RWPE1 (cell line): ENCODE data around the gene ACVR1.

Source experiments
- CTCF ChIA-PET: fragments of 350-600 bp; sonication (Branson Sonifier 250); formaldehyde crosslinking; extraction: SDS; loops from one replicate; lab custom pipeline; 2021; lab: Yijun Ruan, JAX
- POLR2A ChIA-PET: fragments of 400-600 bp; formaldehyde crosslinking; extraction: SDS; loops from one replicate; lab custom pipeline; 2020; ENCODE audit warnings: antibody characterized with exemption; ENCODE audit not compliant: low non-redundant PET; lab: Yijun Ruan, JAX
- DNase-seq: peaks from one replicate; pipeline ENCODE4 v3.0.0; 2012; ENCODE audit warnings: low spot score
- H3K27ac ChIP-seq: fragments of 450-650 bp; 2 replicates; pipeline ENCODE4 v1.5.1; 2017
- CTCF ChIP-seq: fragments of 450-650 bp; conservative IDR thresholded peaks from 2 replicates; pipeline ENCODE4 v1.5.1; 2017; ENCODE audit warnings: low read depth, mild to moderate bottlenecking

The ACVR1 gene

GRCh38 chr2:157786663-157787363 lies 89.3 kb downstream of the ACVR1 start:
- no peak overlapping the region; the same call in 1 of the 2 replicates for H3K27ac ChIP-seq
- ChIA-PET POLR2A (no interaction called here), CTCF (interaction anchor here (0.5 to 0.7 kb wide), 2 partner anchors 9 to 89 kb away, joined by 3 to 4 read pairs; partner anchors contain the start of gene ACVR1)
- no peak for TF ChIP-seq CTCF
- no peak for DNase-seq

DNA sequence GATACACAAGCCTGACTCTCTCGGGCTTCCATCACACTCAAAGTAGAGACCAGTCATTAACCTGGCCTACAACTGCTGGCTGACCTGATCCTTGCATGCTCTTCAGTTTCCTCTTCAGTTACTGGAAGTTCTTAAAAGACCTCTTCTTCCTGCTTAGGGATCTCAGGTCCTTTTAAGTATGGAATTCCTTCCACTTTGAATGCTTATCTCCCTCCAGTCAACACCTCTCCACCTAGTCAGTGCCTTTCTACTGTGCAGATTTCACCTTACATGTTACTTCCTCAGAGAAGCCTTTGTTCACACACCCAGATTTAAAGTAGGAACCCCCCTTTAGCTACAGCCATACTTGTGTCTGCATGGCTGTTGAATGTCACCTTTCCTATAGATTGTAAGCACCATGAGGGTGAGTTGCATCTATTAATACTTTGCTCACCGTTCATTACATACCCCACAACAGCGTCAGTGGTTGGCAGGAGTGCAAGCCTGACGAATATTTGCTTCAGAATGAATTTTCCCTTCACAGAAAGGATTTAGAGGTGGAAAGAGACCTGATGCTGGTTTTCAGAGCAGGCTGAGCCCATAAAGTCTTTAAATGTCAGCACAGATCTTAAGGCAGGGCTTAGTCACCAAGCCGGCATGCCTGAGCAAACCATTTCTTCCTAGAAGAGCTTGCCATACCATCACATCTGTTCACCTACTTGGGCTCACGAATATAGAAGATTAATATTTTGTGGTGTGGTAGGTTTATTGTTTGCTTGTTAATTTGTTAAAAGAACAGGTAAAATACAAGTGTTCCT lies 90.1 kb downstream of the ACVR1 start:
- peak; percentile 50 for DNase-seq
- POLR2A ChIA-PET = no interaction called here
- CTCF ChIA-PET = interaction anchor here (0.5 to 0.7 kb wide), 2 partner anchors 9 to 90 kb away, joined by 3 to 4 read pairs; partner anchors contain the start of gene ACVR1
- no peak overlapping the region; the same call in 1 of the 2 replicates for H3K27ac ChIP-seq
- no peak for TF ChIP-seq CTCF

GRCh38 chr2:157785200-157785599 lies 90.9 kb downstream of the ACVR1 start:
- H3K27ac ChIP-seq = no peak overlapping the region
- peak; percentile 6 for DNase-seq
- CTCF ChIA-PET = no interaction called here
- TF ChIP-seq CTCF = no peak
- POLR2A ChIA-PET = no interaction called here

GRCh38 chr2:157784823-157785175 lies 91.3 kb downstream of the ACVR1 start:
- peak overlapping the region; percentile 92 for H3K27ac ChIP-seq
- CTCF ChIA-PET = no interaction called here
- TF ChIP-seq CTCF = no peak
- POLR2A ChIA-PET = no interaction called here
- peak; percentile 2 for DNase-seq

DNA sequence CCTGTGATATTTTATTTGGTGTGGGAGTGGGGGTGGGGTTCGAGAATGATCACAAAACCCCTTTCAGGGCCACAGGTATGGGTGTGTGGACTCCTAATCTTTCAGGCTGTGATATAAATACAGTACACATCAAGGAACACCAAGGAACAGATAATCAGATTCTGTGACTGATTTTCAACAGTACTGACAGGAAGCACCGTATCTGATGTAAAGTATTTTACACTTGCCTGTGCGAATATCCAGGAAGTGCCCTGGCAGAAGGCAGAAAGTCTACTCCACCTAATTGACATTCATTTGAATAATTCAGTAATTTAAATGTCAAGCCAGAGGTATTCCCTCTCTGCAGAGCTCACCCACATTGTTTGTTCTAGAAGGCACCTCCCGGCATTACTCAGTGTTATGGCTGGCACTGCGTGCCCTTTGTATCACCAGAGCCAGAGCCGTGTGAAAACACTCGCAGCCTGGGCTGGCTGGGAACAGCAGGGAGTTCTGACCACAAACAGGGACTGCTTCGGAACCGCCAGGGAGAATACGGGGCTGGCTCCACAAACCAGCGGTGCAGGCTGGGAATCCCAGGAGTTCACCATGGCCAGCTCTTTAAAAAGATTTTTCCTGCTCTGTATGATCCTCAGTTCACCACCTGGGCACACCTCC lies 91.8 kb downstream of the ACVR1 start:
- no peak for TF ChIP-seq CTCF
- ChIA-PET POLR2A (no interaction called here), CTCF (interaction anchor here (0.6 kb wide), 1 partner anchor 970 kb away, joined by 4 read pairs; no protein-coding TSS in a partner anchor)
- peak overlapping the region; percentile 92 for H3K27ac ChIP-seq
- DNase-seq = peak; percentile 65

- POLR2A ChIA-PET = no interaction called here
- no peak for TF ChIP-seq CTCF
Observed at GRCh38 chr2:157783245-157783644, 92.9 kb downstream of the ACVR1 start.

More at GRCh38 chr2:157783245-157783644, 92.9 kb downstream of the ACVR1 start:
- CTCF ChIA-PET = interaction anchor here (0.6 kb wide), 2 partner anchors 949 to 971 kb away, joined by 3 to 4 read pairs; no protein-coding TSS in a partner anchor
- no peak overlapping the region for H3K27ac ChIP-seq
- DNase-seq = no peak
